Measurements from ENCODE around the gene CERS5.

CERS5 gene

GRCh38 chr12:50167049-50167828, at the start of gene CERS5:
TSS of gene CERS5 (minus strand) at chr12:50167369. CDS start at chr12:50167297, 72 bp downstream.
- Histone ChIP-seq H3K4me1 (ENCODE audit: insufficient read depth, poor library complexity, severe bottlenecking) (no peaks in the 10 kb centered on the region), H3K9me3 (ENCODE audit: severe bottlenecking) (peaks cover 6% of the 10 kb centered on the region), H3K36me3 (ENCODE audit: low read depth) (peaks cover 3% of the 10 kb centered on the region; the same call in 1 of the 2 replicates), H3K27ac (ENCODE audit: poor library complexity, severe bottlenecking) (peak within 1 kb of the TSS; percentile 52), H3K27me3 (ENCODE audit: insufficient read depth, poor library complexity, severe bottlenecking) (no peaks in the 10 kb centered on the region), H3K4me3 (ENCODE audit: severe bottlenecking) (peak within 1 kb of the TSS; percentile 62)
- ATAC-seq (ENCODE audit: low read depth): peak; percentile 96
- TF ChIP-seq CTCF (IDR thresholded peaks at IDR 0.05; ENCODE audit: poor library complexity, severe bottlenecking): no peak
- peak; percentile 98 for DNase-seq (ENCODE audit: low spot score)

- H3K4me3 ChIP-seq (ENCODE audit: severe bottlenecking): no peak overlapping the region
- peaks cover 92% of the 10 kb centered on the region for H3K4me1 ChIP-seq (ENCODE audit: insufficient read depth, poor library complexity, severe bottlenecking)
- peak overlapping the region; percentile 99 for H3K27ac ChIP-seq (ENCODE audit: poor library complexity, severe bottlenecking)
- no peak for TF ChIP-seq CTCF (IDR thresholded peaks at IDR 0.05; ENCODE audit: poor library complexity, severe bottlenecking)
- DNase-seq (ENCODE audit: low spot score) (no peak), ATAC-seq (ENCODE audit: low read depth) (peak; percentile 28; the same call in 2 of the 3 replicates)
- H3K9me3 ChIP-seq (ENCODE audit: severe bottlenecking): no peaks in the 10 kb centered on the region
- peaks cover 90% of the 10 kb centered on the region for H3K36me3 ChIP-seq (ENCODE audit: low read depth)
- H3K27me3 ChIP-seq (ENCODE audit: insufficient read depth, poor library complexity, severe bottlenecking): no peaks in the 10 kb centered on the region
Measured at GRCh38 chr12:50215033-50215432, 47.9 kb upstream of the CERS5 start.

- no peak for ATAC-seq (ENCODE audit: low read depth)
- DNase-seq (ENCODE audit: low spot score): no peak
- no peak overlapping the region for H3K4me3 ChIP-seq (ENCODE audit: severe bottlenecking)
- no peak for TF ChIP-seq CTCF (IDR thresholded peaks at IDR 0.05; ENCODE audit: poor library complexity, severe bottlenecking)
- peaks cover 89% of the 10 kb centered on the region for H3K4me1 ChIP-seq (ENCODE audit: insufficient read depth, poor library complexity, severe bottlenecking)
- H3K36me3 ChIP-seq (ENCODE audit: low read depth): peaks cover 89% of the 10 kb centered on the region
- no peaks in the 10 kb centered on the region for H3K9me3 ChIP-seq (ENCODE audit: severe bottlenecking)
- H3K27ac ChIP-seq (ENCODE audit: poor library complexity, severe bottlenecking): peak overlapping the region; percentile 99
- no peaks in the 10 kb centered on the region for H3K27me3 ChIP-seq (ENCODE audit: insufficient read depth, poor library complexity, severe bottlenecking)
Measured at GRCh38 chr12:50214018-50214417, 46.8 kb upstream of the CERS5 start.

- DNase-seq (ENCODE audit: low spot score) (no peak), ATAC-seq (ENCODE audit: low read depth) (no peak)
- no peak for TF ChIP-seq CTCF (IDR thresholded peaks at IDR 0.05; ENCODE audit: poor library complexity, severe bottlenecking)
- no peaks in the 10 kb centered on the region for H3K9me3 ChIP-seq (ENCODE audit: severe bottlenecking)
- peaks cover 87% of the 10 kb centered on the region for H3K36me3 ChIP-seq (ENCODE audit: low read depth)
- peaks cover 89% of the 10 kb centered on the region for H3K4me1 ChIP-seq (ENCODE audit: insufficient read depth, poor library complexity, severe bottlenecking)
- no peak overlapping the region for H3K4me3 ChIP-seq (ENCODE audit: severe bottlenecking)
- H3K27ac ChIP-seq (ENCODE audit: poor library complexity, severe bottlenecking): peak overlapping the region; percentile 99
- H3K27me3 ChIP-seq (ENCODE audit: insufficient read depth, poor library complexity, severe bottlenecking): no peaks in the 10 kb centered on the region
Measured at GRCh38 chr12:50213439-50213838, 46.3 kb upstream of the CERS5 start.

- Histone ChIP-seq H3K27ac (ENCODE audit: poor library complexity, severe bottlenecking) (peak overlapping the region; percentile 99), H3K9me3 (ENCODE audit: severe bottlenecking) (no peaks in the 10 kb centered on the region), H3K4me1 (ENCODE audit: insufficient read depth, poor library complexity, severe bottlenecking) (peaks cover 81% of the 10 kb centered on the region), H3K27me3 (ENCODE audit: insufficient read depth, poor library complexity, severe bottlenecking) (no peaks in the 10 kb centered on the region), H3K36me3 (ENCODE audit: low read depth) (peaks cover 87% of the 10 kb centered on the region), H3K4me3 (ENCODE audit: severe bottlenecking) (no peak overlapping the region)
- no peak for TF ChIP-seq CTCF (IDR thresholded peaks at IDR 0.05; ENCODE audit: poor library complexity, severe bottlenecking)
- no peak for DNase-seq (ENCODE audit: low spot score)
- no peak for ATAC-seq (ENCODE audit: low read depth)
Measured at GRCh38 chr12:50212071-50212467, 44.9 kb upstream of the CERS5 start.
